NCI-H1417 treated with DMSO at 0.1 percent for 48 hours (cell line): ENCODE measurements around the gene THSD4.

ENCODE experiments used
- DNase-seq: peaks from one replicate; lab custom pipeline; 2025; lab: John Stamatoyannopoulos, UW

The THSD4 gene

GRCh38 chr15:71687902-71688508 is 572.7 kb downstream of the THSD4 start:
- no peak for DNase-seq

- DNase-seq: no peak
Measured at GRCh38 chr15:71688509-71689094, 573.3 kb downstream of the THSD4 start.

- no peak for DNase-seq
Measured at GRCh38 chr15:71691081-71691457, 575.8 kb downstream of the THSD4 start.

- no peak for DNase-seq
Measured at GRCh38 chr15:71691458-71692417, 576.5 kb downstream of the THSD4 start.

- no peak for DNase-seq
Measured at GRCh38 chr15:71697236-71697635, 582.0 kb downstream of the THSD4 start.

- DNase-seq: no peak
Measured at GRCh38 chr15:71698030-71698429, 582.8 kb downstream of the THSD4 start.

GRCh38 chr15:71698742-71699141 is 583.5 kb downstream of the THSD4 start:
- no peak for DNase-seq

- DNase-seq: no peak
Measured at GRCh38 chr15:71699977-71700376, 584.7 kb downstream of the THSD4 start.

GRCh38 chr15:71701808-71702207 is 586.5 kb downstream of the THSD4 start:
- DNase-seq: no peak

- DNase-seq: no peak
Measured at GRCh38 chr15:71702496-71702895, 587.2 kb downstream of the THSD4 start.

GRCh38 chr15:71705151-71705550 is 589.9 kb downstream of the THSD4 start:
- no peak for DNase-seq

- no peak for DNase-seq
Measured at GRCh38 chr15:71706461-71707229, 591.4 kb downstream of the THSD4 start.

- no peak for DNase-seq
Measured at GRCh38 chr15:71707230-71708050, 592.2 kb downstream of the THSD4 start.

GRCh38 chr15:71708051-71708429 is 592.8 kb downstream of the THSD4 start:
- no peak for DNase-seq

- DNase-seq: no peak
Measured at GRCh38 chr15:71708741-71709140, 593.5 kb downstream of the THSD4 start.

GRCh38 chr15:71709808-71710418 is 594.6 kb downstream of the THSD4 start:
- no peak for DNase-seq

GRCh38 chr15:71712182-71712581 is 596.9 kb downstream of the THSD4 start:
- DNase-seq: no peak

GRCh38 chr15:71713191-71713809 is 598.0 kb downstream of the THSD4 start:
- no peak for DNase-seq

GRCh38 chr15:71715914-71716313 is 600.6 kb downstream of the THSD4 start:
- no peak for DNase-seq

GRCh38 chr15:71716990-71717389 is 601.7 kb downstream of the THSD4 start:
- no peak for DNase-seq
